BE2C (cell line): ENCODE results near the gene NT5DC4.

Experiments used
- DNase-seq: peaks from one replicate; pipeline ENCODE4 v3.0.0-alpha.2; 2020
- H3K27me3 ChIP-seq: fragments of 250-450 bp; sonication (Bioruptor Pico); 2 replicates; pipeline ENCODE4 v1.5.1; 2020; ENCODE audit warnings: mild to moderate bottlenecking
- H3K36me3 ChIP-seq: fragments of 250-450 bp; sonication (Bioruptor Pico); 2 replicates; pipeline ENCODE4 v1.5.1; 2020; ENCODE audit warnings: mild to moderate bottlenecking
- H3K4me1 ChIP-seq: fragments of 250-450 bp; sonication (Bioruptor Pico); 2 replicates; pipeline ENCODE4 v1.5.1; 2020
- H3K4me3 ChIP-seq: 2 replicates; pipeline ENCODE4 v1.5.1; 2011; ENCODE audit warnings: low read depth, low read length
- H3K9me3 ChIP-seq: fragments of 250-450 bp; sonication (Bioruptor Pico); 2 replicates; pipeline ENCODE4 v1.5.1; 2020
- CTCF ChIP-seq: IDR thresholded peaks from 2 replicates; pipeline ENCODE4 v1.5.1; 2012; ENCODE audit warnings: mild to moderate bottlenecking, low read depth, low read length

The NT5DC4 gene

GRCh38 chr2:112752667-112753066 is 31.8 kb downstream of the NT5DC4 start:
- no peak for TF ChIP-seq CTCF
- Histone ChIP-seq H3K4me1 (no peaks in the 10 kb centered on the region), H3K36me3 (peaks cover 15% of the 10 kb centered on the region), H3K27me3 (no peaks in the 10 kb centered on the region), H3K4me3 (no peak overlapping the region), H3K9me3 (no peaks in the 10 kb centered on the region)
- DNase-seq = no peak

DNA sequence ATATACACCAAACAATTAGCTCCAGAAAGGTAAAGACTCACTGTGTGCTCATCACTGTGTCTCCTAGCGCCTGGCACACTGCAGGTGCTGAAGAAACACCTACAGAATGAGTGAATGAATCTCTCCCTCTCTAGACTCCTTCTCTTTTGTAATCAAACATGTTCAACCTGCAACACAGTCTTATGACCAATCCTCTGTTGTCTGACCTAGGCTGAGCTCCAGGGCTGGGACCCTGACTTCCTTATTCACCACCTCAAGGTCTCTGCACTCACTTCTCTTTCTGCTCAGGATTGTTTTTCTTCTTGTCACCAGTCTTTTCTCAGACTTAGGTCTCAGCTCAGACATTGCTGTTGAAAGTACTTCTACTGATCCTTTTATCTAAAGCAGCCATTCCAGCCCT is 33.7 kb downstream of the NT5DC4 start:
- no peak for DNase-seq
- Histone ChIP-seq H3K9me3 (no peaks in the 10 kb centered on the region), H3K4me1 (no peaks in the 10 kb centered on the region), H3K4me3 (no peak overlapping the region), H3K36me3 (peaks cover 15% of the 10 kb centered on the region), H3K27me3 (no peaks in the 10 kb centered on the region)
- TF ChIP-seq CTCF = no peak

GRCh38 chr2:112755444-112755843 is 34.6 kb downstream of the NT5DC4 start:
- no peak for DNase-seq
- TF ChIP-seq CTCF = no peak
- Histone ChIP-seq H3K36me3 (peaks cover 15% of the 10 kb centered on the region), H3K4me3 (no peak overlapping the region), H3K27me3 (no peaks in the 10 kb centered on the region), H3K9me3 (no peaks in the 10 kb centered on the region), H3K4me1 (no peaks in the 10 kb centered on the region)

DNA sequence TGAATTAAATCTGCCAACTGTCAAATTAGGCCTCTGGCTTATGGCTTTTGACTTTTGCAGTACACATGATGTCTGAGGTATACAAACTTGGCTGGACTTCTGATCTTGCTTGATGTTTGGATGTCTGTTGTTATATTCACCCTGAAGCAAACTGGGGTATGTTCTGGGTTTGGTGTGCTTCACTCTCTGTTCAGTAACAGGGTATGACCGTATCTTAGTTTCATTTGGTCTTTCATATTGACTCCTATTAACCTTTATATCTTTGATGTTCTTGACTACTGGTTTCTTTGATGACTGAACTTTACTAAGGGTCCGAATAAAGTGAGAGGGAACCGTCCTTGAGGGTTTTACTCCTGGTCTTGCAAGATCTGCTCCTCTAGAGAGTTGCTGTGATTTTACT is 35.4 kb downstream of the NT5DC4 start:
- no peak for DNase-seq
- Histone ChIP-seq H3K36me3 (peaks cover 15% of the 10 kb centered on the region), H3K9me3 (no peaks in the 10 kb centered on the region), H3K27me3 (no peaks in the 10 kb centered on the region), H3K4me1 (no peaks in the 10 kb centered on the region), H3K4me3 (no peak overlapping the region)
- no peak for TF ChIP-seq CTCF

GRCh38 chr2:112757265-112757664 is 36.4 kb downstream of the NT5DC4 start:
- no peak for DNase-seq
- no peaks in the 10 kb centered on the region for H3K27me3 ChIP-seq
- no peaks in the 10 kb centered on the region for H3K9me3 ChIP-seq
- no peaks in the 10 kb centered on the region for H3K4me1 ChIP-seq
- peaks cover 15% of the 10 kb centered on the region for H3K36me3 ChIP-seq
- no peak overlapping the region for H3K4me3 ChIP-seq
- TF ChIP-seq CTCF = no peak

DNA sequence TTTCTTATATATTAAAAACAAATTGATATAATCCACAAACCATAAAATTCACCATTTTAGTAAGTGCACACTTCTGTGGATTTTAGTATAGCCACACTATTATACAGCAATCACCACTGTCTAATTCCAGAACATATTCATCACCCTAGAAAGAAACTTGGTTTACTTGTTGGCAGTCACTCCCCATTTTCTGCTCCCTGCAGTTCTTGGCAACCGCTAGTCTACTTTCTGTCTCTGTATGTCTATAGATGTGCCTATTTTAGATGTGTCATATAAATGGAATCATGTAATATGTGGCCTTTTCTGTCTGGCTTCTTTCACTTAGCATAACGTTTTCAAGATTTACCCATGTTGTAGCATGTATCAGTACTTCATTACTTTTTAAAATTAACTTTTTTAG is 37.9 kb downstream of the NT5DC4 start:
- Histone ChIP-seq H3K9me3 (no peaks in the 10 kb centered on the region), H3K4me3 (no peak overlapping the region), H3K36me3 (peaks cover 15% of the 10 kb centered on the region), H3K27me3 (no peaks in the 10 kb centered on the region), H3K4me1 (no peaks in the 10 kb centered on the region)
- DNase-seq = no peak
- TF ChIP-seq CTCF = no peak
